ENCODE measurements around the gene ALKBH7.

ALKBH7 gene

DNA sequence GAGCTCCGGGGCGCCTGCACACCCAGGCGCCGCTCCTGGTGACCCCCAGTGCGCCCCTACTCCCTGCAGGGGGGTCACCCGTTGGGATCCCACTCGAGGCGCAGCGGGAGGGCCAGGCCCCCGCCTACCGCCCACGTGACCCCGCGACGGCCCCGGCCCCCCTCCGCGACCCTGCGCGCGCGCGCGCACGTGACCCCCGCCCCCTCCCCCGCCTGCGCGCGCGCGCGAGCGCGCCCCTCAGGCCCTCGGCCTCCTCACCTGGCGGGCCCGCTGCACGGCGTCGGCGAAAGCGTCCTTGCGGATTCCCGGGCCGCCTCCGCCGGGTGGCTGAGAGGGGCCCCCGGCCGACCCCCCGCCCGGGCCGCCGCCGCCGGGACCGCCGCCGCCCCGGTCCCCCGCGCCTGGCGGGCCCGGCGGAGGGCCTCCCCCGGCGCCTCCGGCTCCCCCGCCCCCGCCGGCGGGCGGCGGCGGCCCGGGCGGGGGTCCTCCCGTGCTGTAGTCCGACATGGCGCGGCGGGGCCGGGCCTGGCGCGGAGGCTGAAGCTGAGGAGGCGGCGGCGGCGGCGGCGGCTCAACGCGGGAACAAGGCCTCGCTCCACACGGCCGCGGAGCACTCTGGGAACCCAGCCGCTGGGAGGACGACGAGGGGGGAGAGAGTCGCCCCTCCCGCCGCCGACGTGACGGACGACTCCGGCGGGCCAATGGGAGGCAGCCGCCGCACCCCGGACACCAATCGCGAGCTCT lies 51.8 kb downstream of the ALKBH7 start, which contains the start of gene KHSRP:
Gene KHSRP (minus strand): TSS at position 617 of the 744 bp plus-strand sequence. CDS start 110 bp downstream, at position 507.
- DNase-seq (ENCODE audit: low spot score), result no peak

All from hematopoietic multipotent progenitor cell treated with erythropoietin and hydrocortisone succinate and interleukin-3 and kit ligand, for 15 days (in vitro differentiated cells).